Stomach (tissue), 4 donors: ENCODE measurements around the gene RNF43.

Experiments
- EP300 ChIP-seq: sonication (generic); formaldehyde crosslinking; IDR thresholded peaks from one replicate; pipeline ENCODE4 v1.6.1; 2017; ENCODE audit warnings: antibody characterized with exemption
- POLR2A ChIP-seq, 4 donors: fragments of 450-650 bp; IDR thresholded peaks; one replicate each; pipeline ENCODE4 v1.6.1; 2016; ENCODE audit warnings: antibody characterized with exemption in 4 of 4, control low read depth in 2 of 4, mild to moderate bottlenecking in 1 of 4, moderate library complexity in 1 of 4

GRCh38 chr17:58432806-58433573, 15.7 kb upstream of the RNF43 start:
- TF ChIP-seq POLR2A (IDR thresholded peaks at IDR 0.05), result no peak
- TF ChIP-seq EP300, result no peak
